GM12878 (cell line): ENCODE results near the gene PLSCR3. TPM values are rescaled to one million over a fixed set of nuclear protein-coding genes. Genes with fewer than 3 reads are reported as not detected.
A peak's percentile ranks its signal among the peaks of the same experiment; 100 is the strongest.

Source experiments
- ATAC-seq: fragments of 200-7000 bp; cut with Tn5 transposase; 3 replicates; pipeline ENCODE4 v1.9.1; 2020; ENCODE audit warnings: mild to moderate bottlenecking, moderate library complexity
- BruUV-seq: library from RNA; stranded (reverse); fragments of 400-500 nt; replicated peaks from 2 replicates; lab custom pipeline; 2021; lab: Mats Ljungman, UMichigan
- CTCF ChIA-PET: fragments of 300-600 bp; sonication (Branson Sonifier 250); formaldehyde crosslinking; extraction: SDS; loops from one replicate; lab custom pipeline; 2021; ENCODE audit warnings: inconsistent platforms; lab: Yijun Ruan, JAX
- POLR2A ChIA-PET: fragments of 350-600 bp; formaldehyde crosslinking; extraction: SDS; loops from one replicate; lab custom pipeline; 2021; ENCODE audit warnings: inconsistent platforms; lab: Charles Lee
- RAD21 ChIA-PET: fragments of 300-600 bp; sonication (Branson Sonifier 250); formaldehyde crosslinking; loops from one replicate; lab custom pipeline; 2023; ENCODE audit warnings: antibody characterized with exemption; ENCODE audit not compliant: unreplicated experiment; lab: Charles Lee
- SMC1A ChIA-PET: fragments of 300-600 bp; sonication (Branson Sonifier 250); formaldehyde crosslinking; loops from one replicate; lab custom pipeline; 2023; ENCODE audit not compliant: unreplicated experiment, uncharacterized antibody; lab: Charles Lee
- DNase-seq: peaks from one replicate; pipeline ENCODE4 v3.0.0-alpha.2; 2011; ENCODE audit warnings: low read depth, low spot score
- FAIRE-seq: peaks from 3 replicates; lab custom pipeline; 2011; peaks lifted over from hg19 to GRCh38; lab: Jason Lieb, UNC
- H2AFZ ChIP-seq: 2 replicates; pipeline ENCODE4 v1.6.0; 2011; ENCODE audit warnings: low read depth, low read length, control low read depth; ENCODE audit not compliant: control insufficient read depth
- H3K27ac ChIP-seq: 2 replicates; pipeline ENCODE4 v1.5.1; 2011; ENCODE audit warnings: control low read depth; ENCODE audit not compliant: control insufficient read depth, insufficient read depth
- H3K27me3 ChIP-seq, 2 experiments: replicated peaks in 1 of 2; 2 replicates each; pipeline versions ENCODE4 v1.6.0 to v1.6.1; 2011; ENCODE audit warnings: low read length in 1 of 2; ENCODE audit not compliant: control insufficient read depth in 2 of 2, insufficient read depth in 2 of 2
- H3K36me3 ChIP-seq, 2 experiments: 2 replicates each; pipeline ENCODE4 v1.5.1; 2011; ENCODE audit warnings: low read length in 1 of 2; ENCODE audit not compliant: control insufficient read depth in 2 of 2, insufficient read depth in 2 of 2
- H3K4me1 ChIP-seq: 2 replicates; pipeline ENCODE4 v1.6.1; 2011; ENCODE audit warnings: mild to moderate bottlenecking, low read length, moderate library complexity, mixed read lengths; ENCODE audit not compliant: control insufficient read depth, insufficient read depth
- H3K4me2 ChIP-seq: 2 replicates; pipeline ENCODE4 v1.6.0; 2011; ENCODE audit warnings: control low read depth; ENCODE audit not compliant: control insufficient read depth, insufficient read depth
- H3K4me3 ChIP-seq: fragments of 200-600 bp; sonication (generic); 2 replicates; pipeline ENCODE4 v1.5.1; 2016
- H3K79me2 ChIP-seq: 2 replicates; pipeline ENCODE4 v1.6.0; 2011; ENCODE audit warnings: low read length; ENCODE audit not compliant: control insufficient read depth, insufficient read depth
- H3K9ac ChIP-seq: 2 replicates; pipeline ENCODE4 v1.8.0; 2011; ENCODE audit warnings: low read length, control low read depth, mixed read lengths; ENCODE audit not compliant: control insufficient read depth, insufficient read depth
- H3K9me3 ChIP-seq: replicated peaks from 3 replicates; pipeline ENCODE4 v1.5.1; 2011; ENCODE audit warnings: mild to moderate bottlenecking, low read length; ENCODE audit not compliant: control insufficient read depth, insufficient read depth
- H4K20me1 ChIP-seq: 2 replicates; pipeline ENCODE4 v1.6.0; 2011; ENCODE audit not compliant: control insufficient read depth, insufficient read depth
- ESRRA ChIP-seq: IDR thresholded peaks from 2 replicates; pipeline ENCODE4 v1.6.1; 2012; ENCODE audit warnings: mild to moderate bottlenecking, low read length, improper control_type of control experiment
- HDAC2 ChIP-seq: fragments of 200-600 bp; sonication (generic); IDR thresholded peaks from 2 replicates; pipeline ENCODE4 v1.6.1; 2017
- MTA3 ChIP-seq: IDR thresholded peaks from 2 replicates; pipeline ENCODE4 v1.6.1; 2012; ENCODE audit warnings: low read length, inconsistent platforms, borderline replicate concordance
- MXI1 ChIP-seq: fragments of 150-350 bp; IDR thresholded peaks from 2 replicates; pipeline ENCODE4 v1.6.1; 2011; ENCODE audit warnings: low read depth, mild to moderate bottlenecking, inconsistent platforms, low read length, improper control_type of control experiment
- MYB ChIP-seq: fragments of 150-350 bp; IDR thresholded peaks from 2 replicates; pipeline ENCODE4 v1.6.1; 2014; ENCODE audit warnings: mild to moderate bottlenecking, low read depth, low read length, borderline replicate concordance
- POLR2AphosphoS5 ChIP-seq: IDR thresholded peaks from 2 replicates; pipeline ENCODE4 v1.6.1; 2011; ENCODE audit warnings: mild to moderate bottlenecking, low read length, inconsistent platforms
- RAD21 ChIP-seq: IDR thresholded peaks from 2 replicates; pipeline ENCODE4 v1.6.1; 2011; ENCODE audit warnings: mild to moderate bottlenecking, low read depth, low read length, moderate library complexity; ENCODE audit not compliant: insufficient read depth
- RAD51 ChIP-seq: fragments of 450-650 bp; IDR thresholded peaks from 2 replicates; pipeline ENCODE4 v1.6.1; 2016; ENCODE audit warnings: moderate library complexity, mild to moderate bottlenecking, inconsistent platforms
- RCOR1 ChIP-seq: conservative IDR thresholded peaks from 2 replicates; pipeline ENCODE4 v1.6.1; 2012; ENCODE audit warnings: low read depth, low read length, improper control_type of control experiment
- RUNX3 ChIP-seq: IDR thresholded peaks from 2 replicates; pipeline ENCODE4 v1.6.1; 2012; ENCODE audit warnings: low read length, inconsistent platforms
- SREBF1 ChIP-seq: IDR thresholded peaks from 2 replicates; pipeline ENCODE4 v1.6.1; 2012; ENCODE audit warnings: mild to moderate bottlenecking, low read length
- SUPT20H ChIP-seq: IDR thresholded peaks from 2 replicates; pipeline ENCODE4 v1.6.1; 2011; ENCODE audit warnings: low read depth, mild to moderate bottlenecking, low read length, moderate library complexity, borderline replicate concordance; ENCODE audit not compliant: control insufficient read depth
- TCF7 ChIP-seq: IDR thresholded peaks from 2 replicates; pipeline ENCODE4 v1.6.1; 2014; ENCODE audit warnings: antibody characterized with exemption, borderline replicate concordance
- WGBS: methylation state at CpG from one replicate; pipeline ENCODE4 v1.1.6; 2016; ENCODE audit warnings: low lambda C conversion rate; ENCODE audit not compliant: insufficient replicate concordance, insufficient coverage; ENCODE audit errors: missing lambda C conversion rate; 5-methylcytosine and 5-hydroxymethylcytosine counted together
- in situ Hi-C: fragments of 300-500 bp; cut with MboI; formaldehyde crosslinking; loops from 9 replicates; pipeline ENCODE4 v1.14.3; 2018; ENCODE audit warnings: mixed read lengths
- intact Hi-C: fragments of 100-400 bp; cut with micrococcal nuclease; formaldehyde crosslinking; loops from one replicate; pipeline ENCODE4 v1.14.2; 2022; ENCODE audit not compliant: unreplicated experiment
- polyA plus RNA-seq, 11 experiments: library from polyadenylated mRNA; depleted of rRNA in 4 of 11; unstranded in 6 of 11; stranded (reverse) in 5 of 11; fragments of >200 nt; fragmentation: Nextera tagmentation in 4 of 11; fragmentation: Illumina TruSeq in 1 of 11; extraction: Ambion mirVana in 4 of 11; extraction: Trizol in 1 of 11; gene quantifications; 1 replicate in 1 of 11; 2 replicates in 10 of 11; pipeline versions ENCODE4 v1.2.1 to v1.2.3, GENCODE V29; 2011 to 2016; ENCODE audit warnings: inconsistent platforms in 2 of 11, missing spikeins in 2 of 11, low read depth in 1 of 11
- total RNA-seq, 4 experiments: library from RNA; depleted of rRNA in 3 of 4; stranded (reverse); fragments of >200 nt in 3 of 4; fragmentation: Illumina TruSeq in 1 of 4; extraction: Trizol in 1 of 4; gene quantifications; 2 replicates each; pipeline versions ENCODE4 v1.2.1 to v1.2.3, GENCODE V29; 2013 to 2021
- TF ChIP-seq, protein P1 (sequence below): fragments of 450-650 bp; IDR thresholded peaks from 2 replicates; pipeline ENCODE4 v1.6.1; 2018; ENCODE audit warnings: mild to moderate bottlenecking, low read depth, moderate library complexity; ENCODE audit not compliant: partially characterized antibody
- TF ChIP-seq, protein P2 (sequence below): IDR thresholded peaks from 2 replicates; pipeline ENCODE4 v1.6.1; 2011; ENCODE audit warnings: low read depth, low read length, improper control_type of control experiment, borderline replicate concordance
- TF ChIP-seq, protein P3 (sequence below): fragments of 450-650 bp; IDR thresholded peaks from 2 replicates; pipeline ENCODE4 v1.6.1; 2014; ENCODE audit warnings: mild to moderate bottlenecking
- TF ChIP-seq, protein P4 (sequence below): fragments of 450-650 bp; IDR thresholded peaks from 2 replicates; pipeline ENCODE4 v1.6.1; 2016; ENCODE audit warnings: mild to moderate bottlenecking

Gene PLSCR3
- total and polyA plus RNA-seq, 10 of the 15 experiments (the other 5 are each of a cell fraction or from before 2014, with no cell fraction given), result 9.9 to 51.4 (median 43.4) TPM

DNA sequence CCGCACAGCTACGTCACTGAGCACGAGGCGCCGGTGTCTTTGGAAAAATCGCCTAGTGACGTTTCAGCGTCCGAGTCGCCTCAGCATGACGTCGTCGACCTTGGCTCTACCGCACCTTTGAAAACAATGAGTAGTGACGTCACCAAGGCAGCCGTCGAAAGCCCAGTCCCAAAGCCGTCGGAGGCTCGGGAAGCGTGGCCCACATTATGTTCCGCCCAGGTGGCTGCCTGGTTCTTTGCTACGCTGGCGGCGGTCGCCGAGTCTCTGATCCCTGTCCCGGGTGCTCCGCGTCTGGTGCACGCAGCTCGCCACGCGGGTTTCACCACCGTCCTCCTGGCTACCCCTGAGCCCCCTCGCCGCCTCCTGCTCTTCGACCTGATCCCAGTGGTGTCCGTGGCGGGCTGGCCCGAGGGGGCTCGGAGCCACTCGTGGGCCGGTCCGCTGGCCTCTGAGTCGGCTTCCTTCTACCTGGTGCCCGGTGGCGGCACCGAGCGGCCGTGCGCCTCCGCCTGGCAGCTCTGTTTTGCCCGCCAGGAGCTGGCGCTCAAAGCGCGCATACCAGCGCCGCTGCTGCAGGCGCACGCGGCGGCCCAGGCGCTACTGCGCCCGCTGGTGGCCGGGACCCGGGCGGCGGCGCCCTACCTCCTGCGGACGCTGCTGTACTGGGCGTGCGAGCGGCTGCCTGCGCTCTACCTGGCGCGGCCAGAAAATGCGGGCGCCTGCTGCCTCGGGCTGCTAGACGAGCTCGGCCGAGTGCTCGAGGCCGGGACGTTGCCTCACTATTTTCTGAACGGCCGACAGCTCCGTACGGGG lies 42.4 kb upstream of the PLSCR3 start:
- Histone ChIP-seq H3K27me3 (peaks cover 0 to 4% of the 10 kb centered on the region in 2 experiments; a peak in 2 of 4 replicates), H3K9me3 (no peaks in the 10 kb centered on the region), H3K27ac (no peak overlapping the region), H3K79me2 (peaks cover 6% of the 10 kb centered on the region), H2AFZ (peak overlapping the region; percentile 10), H4K20me1 (no peaks in the 10 kb centered on the region), H3K4me3 (peak overlapping the region; percentile 78), H3K9ac (peak overlapping the region; percentile 64), H3K4me2 (peak overlapping the region; percentile 85), H3K36me3 (no peaks in the 10 kb centered on the region), H3K4me1 (peaks cover 29% of the 10 kb centered on the region)
- 29% methylated on average over 86 of the region's 92 CpGs for WGBS
- intact Hi-C loops (loop anchor here (5.0 to 10.0 kb wide), 4 partner anchors 34 to 392 kb away; partner anchors contain the start of genes KCTD11, SENP3, SLC16A11 and TMEM256), in situ Hi-C loops (no loop called here)
- RAD21 ChIA-PET, result interaction anchor here (0.6 to 3.0 kb wide), 16 partner anchors 33 to 251 kb away, joined by 3 to 21 read pairs (median 5); partner anchors contain the start of genes CD68, FXR2, MPDU1 and POLR2A
- ATAC-seq (peak; percentile 79), FAIRE-seq (no peak), DNase-seq (no peak)
- BruUV-seq, result no TSS peak
- CTCF ChIA-PET, result interaction anchor here (0.6 to 3.4 kb wide), 26 partner anchors 9 to 973 kb away, joined by 3 to 58 read pairs (median 4); partner anchors contain the start of genes ACAP1, CD68, CHRNB1 and FXR2
- POLR2A ChIA-PET, result interaction anchor here (0.6 to 8.2 kb wide), 13 partner anchors 9 to 250 kb away, joined by 3 to 63 read pairs (median 8); partner anchors contain the start of genes CHRNB1, POLR2A, TMEM256 and TP53
- SMC1A ChIA-PET, result interaction anchor here (0.6 to 3.4 kb wide), 10 partner anchors 39 to 298 kb away, joined by 3 to 35 read pairs (median 5); partner anchors contain the start of genes NEURL4, TNFSF13, TP53 and WRAP53
- TF ChIP-seq, protein P1, sequence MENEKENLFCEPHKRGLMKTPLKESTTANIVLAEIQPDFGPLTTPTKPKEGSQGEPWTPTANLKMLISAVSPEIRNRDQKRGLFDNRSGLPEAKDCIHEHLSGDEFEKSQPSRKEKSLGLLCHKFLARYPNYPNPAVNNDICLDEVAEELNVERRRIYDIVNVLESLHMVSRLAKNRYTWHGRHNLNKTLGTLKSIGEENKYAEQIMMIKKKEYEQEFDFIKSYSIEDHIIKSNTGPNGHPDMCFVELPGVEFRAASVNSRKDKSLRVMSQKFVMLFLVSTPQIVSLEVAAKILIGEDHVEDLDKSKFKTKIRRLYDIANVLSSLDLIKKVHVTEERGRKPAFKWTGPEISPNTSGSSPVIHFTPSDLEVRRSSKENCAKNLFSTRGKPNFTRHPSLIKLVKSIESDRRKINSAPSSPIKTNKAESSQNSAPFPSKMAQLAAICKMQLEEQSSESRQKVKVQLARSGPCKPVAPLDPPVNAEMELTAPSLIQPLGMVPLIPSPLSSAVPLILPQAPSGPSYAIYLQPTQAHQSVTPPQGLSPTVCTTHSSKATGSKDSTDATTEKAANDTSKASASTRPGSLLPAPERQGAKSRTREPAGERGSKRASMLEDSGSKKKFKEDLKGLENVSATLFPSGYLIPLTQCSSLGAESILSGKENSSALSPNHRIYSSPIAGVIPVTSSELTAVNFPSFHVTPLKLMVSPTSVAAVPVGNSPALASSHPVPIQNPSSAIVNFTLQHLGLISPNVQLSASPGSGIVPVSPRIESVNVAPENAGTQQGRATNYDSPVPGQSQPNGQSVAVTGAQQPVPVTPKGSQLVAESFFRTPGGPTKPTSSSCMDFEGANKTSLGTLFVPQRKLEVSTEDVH, result no peak
- TF ChIP-seq RCOR1 (no peak), TCF7 (no peak), SREBF1 (no peak), MXI1 (peak; percentile 70), MTA3 (no peak), POLR2AphosphoS5 (no peak), ESRRA (no peak), RAD21 (peak; percentile 59), MYB (no peak), RUNX3 (no peak), HDAC2 (no peak), RAD51 (no peak), SUPT20H (no peak)
- TF ChIP-seq, protein P2, sequence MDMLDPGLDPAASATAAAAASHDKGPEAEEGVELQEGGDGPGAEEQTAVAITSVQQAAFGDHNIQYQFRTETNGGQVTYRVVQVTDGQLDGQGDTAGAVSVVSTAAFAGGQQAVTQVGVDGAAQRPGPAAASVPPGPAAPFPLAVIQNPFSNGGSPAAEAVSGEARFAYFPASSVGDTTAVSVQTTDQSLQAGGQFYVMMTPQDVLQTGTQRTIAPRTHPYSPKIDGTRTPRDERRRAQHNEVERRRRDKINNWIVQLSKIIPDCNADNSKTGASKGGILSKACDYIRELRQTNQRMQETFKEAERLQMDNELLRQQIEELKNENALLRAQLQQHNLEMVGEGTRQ, result no peak; the same call in 1 of the 2 replicates
- TF ChIP-seq, protein P3, sequence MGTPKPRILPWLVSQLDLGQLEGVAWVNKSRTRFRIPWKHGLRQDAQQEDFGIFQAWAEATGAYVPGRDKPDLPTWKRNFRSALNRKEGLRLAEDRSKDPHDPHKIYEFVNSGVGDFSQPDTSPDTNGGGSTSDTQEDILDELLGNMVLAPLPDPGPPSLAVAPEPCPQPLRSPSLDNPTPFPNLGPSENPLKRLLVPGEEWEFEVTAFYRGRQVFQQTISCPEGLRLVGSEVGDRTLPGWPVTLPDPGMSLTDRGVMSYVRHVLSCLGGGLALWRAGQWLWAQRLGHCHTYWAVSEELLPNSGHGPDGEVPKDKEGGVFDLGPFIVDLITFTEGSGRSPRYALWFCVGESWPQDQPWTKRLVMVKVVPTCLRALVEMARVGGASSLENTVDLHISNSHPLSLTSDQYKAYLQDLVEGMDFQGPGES, result no peak
- TF ChIP-seq, protein P4, sequence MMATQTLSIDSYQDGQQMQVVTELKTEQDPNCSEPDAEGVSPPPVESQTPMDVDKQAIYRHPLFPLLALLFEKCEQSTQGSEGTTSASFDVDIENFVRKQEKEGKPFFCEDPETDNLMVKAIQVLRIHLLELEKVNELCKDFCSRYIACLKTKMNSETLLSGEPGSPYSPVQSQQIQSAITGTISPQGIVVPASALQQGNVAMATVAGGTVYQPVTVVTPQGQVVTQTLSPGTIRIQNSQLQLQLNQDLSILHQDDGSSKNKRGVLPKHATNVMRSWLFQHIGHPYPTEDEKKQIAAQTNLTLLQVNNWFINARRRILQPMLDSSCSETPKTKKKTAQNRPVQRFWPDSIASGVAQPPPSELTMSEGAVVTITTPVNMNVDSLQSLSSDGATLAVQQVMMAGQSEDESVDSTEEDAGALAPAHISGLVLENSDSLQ, result no peak
